GM21723 (cell line): ENCODE measurements around the gene HCRTR2.

ENCODE experiments used
- ATAC-seq: cut with Tn5 transposase; IDR thresholded peaks from one replicate; pipeline ENCODE4 v1.9.1; 2021; ENCODE audit warnings: mild to moderate bottlenecking, moderate library complexity; ENCODE audit not compliant: unreplicated experiment

HCRTR2 gene

DNA sequence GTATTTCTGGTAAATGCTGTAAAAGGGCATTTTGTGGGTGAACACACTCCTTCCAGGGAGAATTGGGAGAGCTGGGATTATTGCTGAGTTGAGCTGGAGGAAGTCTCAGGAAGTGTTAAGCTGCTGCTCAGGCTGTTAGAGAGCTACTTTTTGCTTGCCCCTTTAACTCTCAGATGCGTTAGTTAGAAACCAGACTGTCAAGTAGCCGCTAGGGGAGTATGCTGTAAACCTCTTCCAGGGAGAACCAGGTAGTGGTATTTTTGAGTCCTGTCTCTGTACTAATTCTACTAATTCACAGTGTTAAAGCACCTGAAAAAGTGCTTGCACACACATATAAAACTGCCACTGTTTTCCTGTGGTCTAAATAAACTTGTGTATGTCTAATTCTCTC, 146.4 kb downstream of the HCRTR2 start:
- ATAC-seq: no peak

DNA sequence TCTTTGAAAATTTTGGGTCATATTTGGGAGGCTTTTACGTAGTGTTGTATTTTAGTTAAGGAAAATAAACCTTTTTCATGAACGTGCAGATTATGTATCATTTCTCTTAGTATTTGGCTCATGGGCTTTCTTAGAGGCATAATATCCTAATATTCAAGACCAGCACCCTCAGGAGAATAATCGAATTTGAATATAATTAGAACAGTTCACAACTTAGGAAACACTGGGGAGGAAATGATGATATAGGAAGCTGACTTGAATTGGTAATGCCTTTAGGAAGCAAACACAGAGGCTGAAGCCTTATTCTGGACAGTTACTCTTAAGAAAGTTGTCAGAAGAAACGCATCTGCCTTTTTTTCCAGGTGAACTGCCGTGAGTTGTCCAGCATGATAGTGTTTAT, 152.9 kb downstream of the HCRTR2 start, which contains the start of gene GFRAL:
Gene GFRAL (plus strand): TSS at position 301 of the 400 bp plus-strand sequence. CDS start 86 bp downstream, at position 387.
- ATAC-seq: no peak
